ENCODE data around the gene STK31. TPM values are rescaled to one million over a fixed set of nuclear protein-coding genes. Genes with fewer than 3 reads are reported as not detected.

STK31 gene
- polyA plus RNA-seq, 2 of the 4 experiments (the other 2 are of a cell fraction): 2.3 to 3.9 TPM

DNA sequence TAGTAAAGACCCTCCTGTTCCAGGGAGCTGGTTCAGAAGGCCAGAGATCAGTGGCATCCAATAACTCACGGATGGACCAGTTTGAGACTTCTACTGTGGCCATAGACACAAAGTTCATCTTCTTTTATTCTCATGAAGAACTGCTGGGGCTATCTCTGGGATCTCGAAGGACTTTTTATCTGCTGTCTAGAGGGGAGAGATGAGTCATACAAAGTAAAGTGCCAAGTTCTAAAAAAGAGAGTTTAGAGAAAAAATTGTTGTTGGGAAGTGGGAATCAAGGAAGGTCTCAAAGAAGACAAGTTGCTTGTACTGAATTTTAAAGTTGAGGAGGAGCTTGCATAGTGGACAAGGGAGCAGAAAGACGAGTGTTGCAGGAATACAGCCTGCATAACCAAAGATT lies 38.0 kb upstream of the STK31 start:
- no peak for ATAC-seq
- 20% methylated on average over 3 of the region's 3 CpGs for whole genome bisulfite sequencing (ENCODE audit: missing lambda C conversion rate)
- no peak for TF ChIP-seq KDM5A (IDR thresholded peaks at IDR 0.05)
- TF ChIP-seq MAZ (IDR thresholded peaks at IDR 0.05; ENCODE audit: borderline replicate concordance, low read depth, low read length): no peak
- TF ChIP-seq TP53 (CRISPR knock-in tag; IDR thresholded peaks at IDR 0.05): no peak
- TF ChIP-seq CBX8 (IDR thresholded peaks at IDR 0.05): no peak
- TF ChIP-seq, protein P1, sequence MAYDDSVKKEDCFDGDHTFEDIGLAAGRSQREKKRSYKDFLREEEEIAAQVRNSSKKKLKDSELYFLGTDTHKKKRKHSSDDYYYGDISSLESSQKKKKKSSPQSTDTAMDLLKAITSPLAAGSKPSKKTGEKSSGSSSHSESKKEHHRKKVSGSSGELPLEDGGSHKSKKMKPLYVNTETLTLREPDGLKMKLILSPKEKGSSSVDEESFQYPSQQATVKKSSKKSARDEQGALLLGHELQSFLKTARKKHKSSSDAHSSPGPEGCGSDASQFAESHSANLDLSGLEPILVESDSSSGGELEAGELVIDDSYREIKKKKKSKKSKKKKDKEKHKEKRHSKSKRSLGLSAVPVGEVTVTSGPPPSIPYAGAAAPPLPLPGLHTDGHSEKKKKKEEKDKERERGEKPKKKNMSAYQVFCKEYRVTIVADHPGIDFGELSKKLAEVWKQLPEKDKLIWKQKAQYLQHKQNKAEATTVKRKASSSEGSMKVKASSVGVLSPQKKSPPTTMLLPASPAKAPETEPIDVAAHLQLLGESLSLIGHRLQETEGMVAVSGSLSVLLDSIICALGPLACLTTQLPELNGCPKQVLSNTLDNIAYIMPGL (CRISPR knock-in tag; IDR thresholded peaks at IDR 0.05; ENCODE audit: borderline replicate concordance): no peak
- Histone ChIP-seq H3K27ac (no peak overlapping the region), H3K9me3 (peaks cover 5% of the 10 kb centered on the region; the same call in 1 of the 3 replicates), H3K4me2 (no peak overlapping the region), H3K4me1 (no peaks in the 10 kb centered on the region), H3K4me3 (no peak overlapping the region)
- CTCF ChIA-PET: interaction anchor here (1.0 to 1.3 kb wide), 3 partner anchors 8 to 1427 kb away, joined by 3 to 4 read pairs (median 4); partner anchors contain the start of gene FAM221A
- POLR2A ChIA-PET: no interaction called here
- FAIRE-seq: no peak
- DNase-seq (ENCODE audit: low read depth in 1 of 2, low spot score in 1 of 2): no peak

DNA sequence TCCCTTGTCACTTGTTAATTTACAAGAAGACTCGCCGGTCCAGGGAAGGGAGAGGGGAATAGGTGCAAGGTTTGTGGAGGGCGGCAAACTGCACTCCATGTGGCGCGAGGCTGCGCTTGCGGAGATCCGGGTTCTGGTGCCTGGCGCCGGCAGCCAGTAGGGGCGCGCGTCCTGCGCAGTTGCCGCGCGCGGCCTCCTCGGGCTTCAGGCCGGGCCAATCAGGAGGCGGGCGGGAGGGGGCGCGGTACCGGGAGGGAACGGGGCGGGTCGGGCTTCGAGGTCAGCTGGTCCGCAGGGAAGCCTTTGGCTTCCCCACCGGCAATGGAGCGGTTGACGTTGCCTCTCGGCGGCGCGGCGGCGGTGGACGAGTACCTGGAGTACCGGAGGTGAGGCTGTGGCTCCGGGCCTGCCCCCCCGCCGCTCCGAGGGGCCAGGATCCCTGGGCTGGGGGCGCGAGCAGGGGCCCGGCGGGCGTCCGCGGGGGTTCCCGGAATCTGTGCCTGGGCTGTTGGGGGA lies 30.1 kb upstream of the STK31 start, which contains the start of gene FAM221A:
TSS of gene FAM221A (plus strand) at position 302 of the 516 bp plus-strand sequence. CDS start at position 322, 20 bp downstream.
- 4% methylated on average over 15 of the region's 53 CpGs for WGBS (ENCODE audit: missing lambda C conversion rate)
- peak; percentile 54 to 85 for DNase-seq (ENCODE audit: low read depth in 1 of 2, low spot score in 1 of 2)
- Histone ChIP-seq H3K4me2 (peak within 1 kb of the TSS; percentile 91), H3K27ac (peak within 1 kb of the TSS; percentile 63 to 85; a peak in 5 of 6 replicates), H3K4me1 (no peaks in the 10 kb centered on the region), H3K9me3 (peaks cover 3% of the 10 kb centered on the region; the same call in 1 of the 3 replicates), H3K4me3 (peak within 1 kb of the TSS; percentile 56)
- CTCF ChIA-PET: interaction anchor here (0.6 to 2.1 kb wide), 12 partner anchors 8 to 452 kb away, joined by 3 to 9 read pairs (median 3); no protein-coding TSS in a partner anchor
- ATAC-seq: peak; percentile 100
- POLR2A ChIA-PET: no interaction called here
- FAIRE-seq: no peak
- TF ChIP-seq CTCF (IDR thresholded peaks at IDR 0.05) (peak; percentile 62), ELK1 (IDR thresholded peaks at IDR 0.05; ENCODE audit: low read depth, low read length) (no peak), HEYL (CRISPR knock-in tag; IDR thresholded peaks at IDR 0.05) (no peak), E2F6 (IDR thresholded peaks at IDR 0.05; ENCODE audit: borderline replicate concordance, low read depth) (peak; percentile 99), USF2 (IDR thresholded peaks at IDR 0.05) (no peak), CHD4 (IDR thresholded peaks at IDR 0.05; ENCODE audit: borderline replicate concordance) (no peak), JUN (IDR thresholded peaks at IDR 0.05) (no peak; a peak in 1 of 5 replicates), ZFP36 (IDR thresholded peaks at IDR 0.05; ENCODE audit: borderline replicate concordance, partially characterized antibody) (no peak), PBX3 (IDR thresholded peaks at IDR 0.05) (no peak), POLR2AphosphoS2 (conservative IDR thresholded peaks at IDR 0.05; ENCODE audit: low read length) (no peak), BCL3 (IDR thresholded peaks at IDR 0.05) (no peak), FOSB (CRISPR knock-in tag; IDR thresholded peaks at IDR 0.05) (no peak), EHMT2 (IDR thresholded peaks at IDR 0.05; ENCODE audit: low read depth) (no peak), NFE2L2 (conservative IDR thresholded peaks at IDR 0.05; ENCODE audit: low read length) (no peak), CEBPB (IDR thresholded peaks at IDR 0.05) (no peak), SMC3 (IDR thresholded peaks at IDR 0.05) (no peak), ZNF302 (CRISPR knock-in tag; IDR thresholded peaks at IDR 0.05) (no peak), RNF2 (IDR thresholded peaks at IDR 0.05; ENCODE audit: borderline replicate concordance, low read depth) (no peak), RAD21 (conservative IDR thresholded peaks at IDR 0.05 in 1 of 2, IDR thresholded peaks at IDR 0.05 in 1 of 2) (0 out of 5 replicates have a peak, but pooled peaks of 1 of the 2 experiments have one; percentile 6), FOSL2 (IDR thresholded peaks at IDR 0.05) (no peak), FOSL2 (CRISPR knock-in tag; IDR thresholded peaks at IDR 0.05) (no peak)
- TF ChIP-seq, protein P2, sequence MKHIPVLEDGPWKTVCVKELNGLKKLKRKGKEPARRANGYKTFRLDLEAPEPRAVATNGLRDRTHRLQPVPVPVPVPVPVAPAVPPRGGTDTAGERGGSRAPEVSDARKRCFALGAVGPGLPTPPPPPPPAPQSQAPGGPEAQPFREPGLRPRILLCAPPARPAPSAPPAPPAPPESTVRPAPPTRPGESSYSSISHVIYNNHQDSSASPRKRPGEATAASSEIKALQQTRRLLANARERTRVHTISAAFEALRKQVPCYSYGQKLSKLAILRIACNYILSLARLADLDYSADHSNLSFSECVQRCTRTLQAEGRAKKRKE (CRISPR knock-in tag; IDR thresholded peaks at IDR 0.05; ENCODE audit: low read depth): no peak

Measured in A549 (cell line).